Measurements from ENCODE around the gene ERGIC1. TPM values are rescaled to one million over a fixed set of nuclear protein-coding genes. Genes with fewer than 3 reads are reported as not detected.

The ERGIC1 gene
- total RNA-seq, 4 donors from 2014 or later = 50.9 to 83.0 (median 65.5) TPM

- no peak for DNase-seq
- H3K4me1 ChIP-seq = peaks cover 0 to 15% (median 4%) of the 10 kb centered on the region in 3 donors
- intact Hi-C loops (cut with DNase I) = no loop called here
- H3K36me3 ChIP-seq = peaks cover 0 to 91% (median 16%) of the 10 kb centered on the region in 3 donors
- WGBS, 2 donors = 82 to 88% methylated on average over 9 to 11 of the region's 11 CpGs
- H3K27ac ChIP-seq = peak overlapping the region in 1 of 4 donors; percentile 5
- TF ChIP-seq POLR2A (IDR thresholded peaks at IDR 0.05) (no peak), CTCF (IDR thresholded peaks at IDR 0.05) (no peak)
- no peaks in the 10 kb centered on the region for H3K9me3 ChIP-seq
- no peak overlapping the region for H3K4me3 ChIP-seq
- H3K27me3 ChIP-seq = no peaks in the 10 kb centered on the region
Measured at GRCh38 chr5:172913117-172913850, 79.2 kb downstream of the ERGIC1 start.

GRCh38 chr5:172915514-172915913 is 81.5 kb downstream of the ERGIC1 start:
- Histone ChIP-seq H3K4me1 (peaks cover 0 to 28% (median 12%) of the 10 kb centered on the region in 3 donors), H3K9me3 (no peaks in the 10 kb centered on the region), H3K36me3 (peaks cover 0 to 100% (median 25%) of the 10 kb centered on the region in 3 donors), H3K27me3 (no peaks in the 10 kb centered on the region), H3K27ac (no peak overlapping the region), H3K4me3 (no peak overlapping the region)
- intact Hi-C loops (cut with DNase I) = no loop called here
- DNase-seq = no peak
- WGBS, 2 donors = 40 to 84% methylated on average over 2 to 7 of the region's 10 CpGs
- TF ChIP-seq POLR2A (IDR thresholded peaks at IDR 0.05) = no peak
- no peak for TF ChIP-seq CTCF (IDR thresholded peaks at IDR 0.05)

GRCh38 chr5:172918421-172919371 is 84.6 kb downstream of the ERGIC1 start:
- no peak for TF ChIP-seq CTCF (IDR thresholded peaks at IDR 0.05)
- TF ChIP-seq POLR2A (IDR thresholded peaks at IDR 0.05) = no peak
- Histone ChIP-seq H3K36me3 (peaks cover 0 to 95% (median 25%) of the 10 kb centered on the region in 3 donors), H3K4me1 (peaks cover 0 to 13% (median 7%) of the 10 kb centered on the region in 3 donors), H3K9me3 (no peaks in the 10 kb centered on the region), H3K27me3 (no peaks in the 10 kb centered on the region), H3K27ac (no peak overlapping the region), H3K4me3 (no peak overlapping the region)
- intact Hi-C loops (cut with DNase I) = no loop called here
- no peak for DNase-seq
- WGBS, 2 donors = 78 to 86% methylated on average over 20 to 27 of the region's 28 CpGs

GRCh38 chr5:172919525-172920446 is 85.7 kb downstream of the ERGIC1 start:
- Histone ChIP-seq H3K4me1 (peaks cover 0 to 13% (median 7%) of the 10 kb centered on the region in 3 donors), H3K36me3 (peaks cover 0 to 95% (median 21%) of the 10 kb centered on the region in 3 donors), H3K9me3 (no peaks in the 10 kb centered on the region), H3K27me3 (no peaks in the 10 kb centered on the region), H3K4me3 (no peak overlapping the region), H3K27ac (peak overlapping the region in 3 of 4 donors; percentile 4 to 39 (median 33))
- TF ChIP-seq POLR2A (IDR thresholded peaks at IDR 0.05) (no peak), CTCF (IDR thresholded peaks at IDR 0.05) (no peak)
- no peak for DNase-seq
- 65 to 90% methylated on average over 8 to 10 of the region's 16 CpGs for WGBS, 2 donors
- intact Hi-C loops (cut with DNase I) = no loop called here

All from esophagus squamous epithelium (tissue), 5 donors.